Vagina (tissue), 2 donors: ENCODE measurements around the gene ZNF839.

Experiments
- CTCF ChIP-seq, 3 experiments: fragments of 450-650 bp in 2 of 3; fragments of 200-600 bp in 1 of 3; sonication (generic) in 1 of 3; IDR thresholded peaks; one replicate each; pipeline ENCODE4 v1.5.1; 2017 to 2019; ENCODE audit warnings: antibody characterized with exemption in 3 of 3, mild to moderate bottlenecking in 2 of 3, moderate library complexity in 2 of 3
- POLR2A ChIP-seq, 2 donors: fragments of 450-650 bp; IDR thresholded peaks; one replicate each; pipeline ENCODE4 v1.6.1; 2017; ENCODE audit warnings: antibody characterized with exemption in 2 of 2, mild to moderate bottlenecking in 2 of 2, moderate library complexity in 2 of 2
- POLR2AphosphoS5 ChIP-seq, 2 donors: sonication (generic); formaldehyde crosslinking; IDR thresholded peaks; one replicate each; pipeline ENCODE4 v1.9.0; 2017; ENCODE audit warnings: antibody characterized with exemption in 2 of 2, mild to moderate bottlenecking in 2 of 2, low read depth in 1 of 2; ENCODE audit not compliant: insufficient read depth in 1 of 2

DNA sequence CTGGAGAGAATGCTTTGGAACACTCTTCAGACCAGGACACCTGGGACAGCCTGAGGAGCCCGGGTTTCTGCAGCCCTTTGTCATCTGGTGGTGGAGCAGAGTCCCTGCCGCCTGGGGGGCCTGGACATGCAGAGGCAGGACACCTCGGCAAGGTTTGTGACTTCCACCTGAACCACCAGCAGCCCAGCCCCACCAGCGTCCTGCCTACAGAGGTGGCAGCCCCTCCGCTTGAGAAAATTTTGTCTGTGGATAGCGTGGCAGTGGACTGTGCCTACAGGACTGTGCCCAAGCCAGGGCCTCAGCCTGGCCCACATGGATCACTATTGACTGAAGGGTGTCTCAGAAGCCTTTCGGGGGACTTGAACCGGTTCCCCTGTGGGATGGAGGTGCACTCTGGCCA, 22.0 kb downstream of the ZNF839 start:
- TF ChIP-seq POLR2A (IDR thresholded peaks at IDR 0.05) (no peak), CTCF (IDR thresholded peaks at IDR 0.05) (no peak), POLR2AphosphoS5 (IDR thresholded peaks at IDR 0.05; ENCODE audit: insufficient read depth in 1 of 2, low read depth in 1 of 2) (no peak)
